Kidney epithelial cell (primary cell): Measurements from ENCODE around the gene NOTUM. TPM values are rescaled to one million over a fixed set of nuclear protein-coding genes. Genes with fewer than 3 reads are reported as not detected.

Source experiments
- DNase-seq: peaks from one replicate; pipeline ENCODE4 v3.0.0-alpha.2; 2010; ENCODE audit warnings: low read depth
- H3K27me3 ChIP-seq: 2 replicates; pipeline ENCODE4 v1.6.0; 2011; ENCODE audit warnings: low read length; ENCODE audit not compliant: control insufficient read depth, insufficient read depth
- H3K36me3 ChIP-seq: 2 replicates; pipeline ENCODE4 v1.5.1; 2011; ENCODE audit warnings: low read length; ENCODE audit not compliant: control insufficient read depth, insufficient read depth
- H3K4me3 ChIP-seq: 2 replicates; pipeline ENCODE4 v1.5.1; 2011; ENCODE audit warnings: low read depth, mild to moderate bottlenecking, control low read depth, low read length
- total RNA-seq: library from RNA; depleted of rRNA; stranded (reverse); fragments of >200 nt; gene quantifications from 2 replicates; pipeline ENCODE4 v1.2.3, GENCODE V29; 2015
- TF ChIP-seq, protein P1 (sequence below): IDR thresholded peaks from 2 replicates; pipeline ENCODE4 v1.5.1; 2011; ENCODE audit warnings: mild to moderate bottlenecking, moderate library complexity, low read length, control low read depth, inconsistent platforms; ENCODE audit not compliant: insufficient read depth, poor library complexity, severe bottlenecking

NOTUM gene
- total RNA-seq, 1 donor from 2014 or later = 0.17 TPM

- H3K4me3 ChIP-seq = no peak overlapping the region
- peaks cover 2% of the 10 kb centered on the region for H3K36me3 ChIP-seq
- peaks cover 39% of the 10 kb centered on the region for H3K27me3 ChIP-seq
- DNase-seq = no peak
- TF ChIP-seq, protein P1, sequence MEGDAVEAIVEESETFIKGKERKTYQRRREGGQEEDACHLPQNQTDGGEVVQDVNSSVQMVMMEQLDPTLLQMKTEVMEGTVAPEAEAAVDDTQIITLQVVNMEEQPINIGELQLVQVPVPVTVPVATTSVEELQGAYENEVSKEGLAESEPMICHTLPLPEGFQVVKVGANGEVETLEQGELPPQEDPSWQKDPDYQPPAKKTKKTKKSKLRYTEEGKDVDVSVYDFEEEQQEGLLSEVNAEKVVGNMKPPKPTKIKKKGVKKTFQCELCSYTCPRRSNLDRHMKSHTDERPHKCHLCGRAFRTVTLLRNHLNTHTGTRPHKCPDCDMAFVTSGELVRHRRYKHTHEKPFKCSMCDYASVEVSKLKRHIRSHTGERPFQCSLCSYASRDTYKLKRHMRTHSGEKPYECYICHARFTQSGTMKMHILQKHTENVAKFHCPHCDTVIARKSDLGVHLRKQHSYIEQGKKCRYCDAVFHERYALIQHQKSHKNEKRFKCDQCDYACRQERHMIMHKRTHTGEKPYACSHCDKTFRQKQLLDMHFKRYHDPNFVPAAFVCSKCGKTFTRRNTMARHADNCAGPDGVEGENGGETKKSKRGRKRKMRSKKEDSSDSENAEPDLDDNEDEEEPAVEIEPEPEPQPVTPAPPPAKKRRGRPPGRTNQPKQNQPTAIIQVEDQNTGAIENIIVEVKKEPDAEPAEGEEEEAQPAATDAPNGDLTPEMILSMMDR = no peak
Observed at GRCh38 chr17:81940538-81941483, 20.2 kb downstream of the NOTUM start.

- TF ChIP-seq, protein P1 = no peak
- H3K27me3 ChIP-seq = peaks cover 39% of the 10 kb centered on the region
- no peak overlapping the region for H3K4me3 ChIP-seq
- H3K36me3 ChIP-seq = peaks cover 2% of the 10 kb centered on the region
- DNase-seq = no peak
Observed at GRCh38 chr17:81939881-81940385, 21.1 kb downstream of the NOTUM start.

- peaks cover 34% of the 10 kb centered on the region for H3K27me3 ChIP-seq
- DNase-seq = no peak
- H3K36me3 ChIP-seq = peaks cover 2% of the 10 kb centered on the region
- TF ChIP-seq, protein P1 = no peak
- H3K4me3 ChIP-seq = no peak overlapping the region
Observed at GRCh38 chr17:81939218-81939617, 21.8 kb downstream of the NOTUM start.

DNA sequence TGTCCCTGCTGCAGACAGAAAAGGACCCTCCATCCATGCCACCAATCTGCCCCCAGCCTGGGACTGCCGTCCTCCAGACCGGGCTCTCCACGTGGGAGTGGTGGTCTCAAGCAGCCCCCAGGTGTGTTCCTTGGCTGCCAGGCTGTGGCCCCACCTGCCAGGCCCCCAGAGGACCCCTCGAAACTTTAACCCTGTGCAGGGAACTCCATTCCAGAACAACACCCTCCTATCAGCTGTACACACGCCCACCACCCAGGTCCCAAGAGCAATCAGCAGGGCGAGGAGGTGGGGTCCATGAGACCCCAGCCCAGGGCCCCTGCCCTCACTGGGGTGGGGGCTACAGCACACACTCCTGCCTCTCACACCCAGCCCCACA lies 25.3 kb downstream of the NOTUM start:
- Histone ChIP-seq H3K4me3 (no peak overlapping the region), H3K27me3 (peaks cover 13% of the 10 kb centered on the region), H3K36me3 (peaks cover 2% of the 10 kb centered on the region)
- DNase-seq = no peak
- TF ChIP-seq, protein P1 = no peak

GRCh38 chr17:81934850-81935708 lies 25.9 kb downstream of the NOTUM start:
- Histone ChIP-seq H3K27me3 (peaks cover 9% of the 10 kb centered on the region), H3K36me3 (peaks cover 2% of the 10 kb centered on the region), H3K4me3 (no peak overlapping the region)
- DNase-seq = no peak
- TF ChIP-seq, protein P1 = no peak
